IPS DF 6.9 (cell line): ENCODE measurements around the gene ZFTA.
A peak's percentile ranks its signal among the peaks of the same experiment; 100 is the strongest.
"Not testable (repeated sequence)": the region's sequence is repeated elsewhere in the genome, so short reads cannot be mapped to it uniquely, and the experiment has no call there.

ENCODE experiments used
- DNase-seq: peaks from one replicate; pipeline ENCODE4 v3.0.0-alpha.2; 2013; ENCODE audit warnings: low read depth, low spot score
- H3K27ac ChIP-seq: one replicate; pipeline ENCODE4 v1.5.1; 2013; ENCODE audit warnings: low read length, control low read depth
- H3K27me3 ChIP-seq: 2 replicates; pipeline ENCODE4 v1.6.1; 2013; ENCODE audit warnings: mild to moderate bottlenecking, low read length; ENCODE audit not compliant: control insufficient read depth, insufficient read depth
- H3K36me3 ChIP-seq: 2 replicates; pipeline ENCODE4 v1.6.1; 2013; ENCODE audit warnings: low read length; ENCODE audit not compliant: control insufficient read depth, insufficient read depth
- H3K4me1 ChIP-seq: 2 replicates; pipeline ENCODE4 v1.6.1; 2013; ENCODE audit warnings: low read length; ENCODE audit not compliant: control insufficient read depth, insufficient read depth
- H3K4me3 ChIP-seq: 2 replicates; pipeline ENCODE4 v1.5.1; 2013; ENCODE audit warnings: mild to moderate bottlenecking, low read length
- H3K9me3 ChIP-seq: 2 replicates; pipeline ENCODE4 v1.6.1; 2013; ENCODE audit warnings: low read length, inconsistent platforms; ENCODE audit not compliant: control insufficient read depth, insufficient read depth
- WGBS: extraction: QIAGEN DNeasy Blood & Tissue Kit; methylation state at CpG from one replicate; pipeline ENCODE4 v1.1.7; 2013; ENCODE audit warnings: mixed read lengths, missing lambda C conversion rate; ENCODE audit not compliant: insufficient read length, insufficient coverage; 5-methylcytosine and 5-hydroxymethylcytosine counted together

ZFTA gene

GRCh38 chr11:63779039-63779438 is 10.5 kb upstream of the ZFTA start:
- no peaks in the 10 kb centered on the region for H3K9me3 ChIP-seq
- H3K27me3 ChIP-seq: no peaks in the 10 kb centered on the region
- H3K36me3 ChIP-seq: no peaks in the 10 kb centered on the region
- no peaks in the 10 kb centered on the region for H3K4me1 ChIP-seq
- H3K27ac ChIP-seq: no peak overlapping the region
- no CpG with 5 or more reads among the region's 2 CpGs for WGBS
- no peak overlapping the region for H3K4me3 ChIP-seq
- DNase-seq: no peak

- no peak overlapping the region for H3K4me3 ChIP-seq
- WGBS: no CpG with 5 or more reads among the region's 3 CpGs
- no peaks in the 10 kb centered on the region for H3K36me3 ChIP-seq
- H3K4me1 ChIP-seq: no peaks in the 10 kb centered on the region
- no peak for DNase-seq
- no peak overlapping the region for H3K27ac ChIP-seq
- no peaks in the 10 kb centered on the region; the same call in 1 of the 2 replicates for H3K9me3 ChIP-seq
- no peaks in the 10 kb centered on the region; the same call in 1 of the 2 replicates for H3K27me3 ChIP-seq
These were observed 6.6 kb upstream of the ZFTA start for GRCh38 chr11:63775191-63775590.

DNA sequence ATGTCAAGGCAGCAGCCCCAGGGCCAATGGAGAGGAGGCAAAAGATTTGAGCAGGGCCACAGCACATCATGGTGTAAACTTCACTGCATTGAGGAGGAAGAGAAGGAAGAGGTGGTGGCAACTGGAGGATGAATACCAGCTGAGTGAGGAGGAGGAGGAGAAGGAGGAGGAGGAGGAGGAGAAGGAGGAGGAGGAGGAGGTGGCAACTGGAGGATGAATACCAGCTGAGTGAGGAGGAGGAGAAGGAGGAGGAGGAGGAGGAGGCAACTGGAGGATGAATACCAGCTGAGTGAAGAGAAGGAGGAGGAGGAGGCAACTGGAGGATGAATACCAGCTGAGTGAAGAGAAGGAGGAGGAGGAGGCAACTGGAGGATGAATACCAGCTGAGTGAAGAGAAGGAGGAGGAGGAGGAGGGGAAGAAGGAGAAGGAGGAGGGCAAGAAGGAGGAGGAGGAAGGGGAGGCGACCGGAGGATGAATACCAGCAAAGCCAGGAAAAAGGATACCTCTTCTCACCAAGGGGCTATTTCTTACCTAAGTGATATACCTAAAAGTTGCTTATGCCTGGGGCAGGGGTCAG is 3.3 kb upstream of the ZFTA start:
- H3K36me3 ChIP-seq, H3K27me3 ChIP-seq, DNase-seq, H3K4me3 ChIP-seq, H3K27ac ChIP-seq, H3K4me1 ChIP-seq, H3K9me3 ChIP-seq: not testable (repeated sequence)
- no CpG with 5 or more reads among the region's 2 CpGs for WGBS

DNA sequence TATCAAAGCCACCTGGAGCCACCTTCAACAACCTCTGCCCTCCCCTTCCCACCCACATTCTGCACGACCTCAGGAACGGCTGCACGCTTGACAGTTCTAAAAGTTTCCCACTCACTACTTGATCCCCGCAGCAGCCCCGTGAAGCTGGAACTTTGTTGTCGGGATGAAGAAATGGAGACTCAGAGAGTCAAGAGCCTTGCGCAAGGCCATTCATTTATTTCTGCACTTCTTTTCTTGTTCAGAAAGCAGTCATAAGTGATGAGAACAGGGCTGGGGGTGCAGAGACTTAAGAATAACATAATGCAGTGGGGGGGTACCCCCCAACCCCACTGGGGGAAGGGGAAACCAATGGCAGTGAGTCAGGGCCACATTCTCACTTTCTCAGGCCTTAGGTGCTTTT is 2.2 kb upstream of the ZFTA start:
- Histone ChIP-seq H3K27ac (no peak overlapping the region), H3K4me3 (no peak overlapping the region), H3K27me3 (no peaks in the 10 kb centered on the region; the same call in 1 of the 2 replicates), H3K36me3 (0 out of 2 replicates have a peak, but pooled peaks cover 2% of the 10 kb centered on the region), H3K4me1 (peaks cover 7% of the 10 kb centered on the region; the same call in 1 of the 2 replicates), H3K9me3 (no peaks in the 10 kb centered on the region; the same call in 1 of the 2 replicates)
- WGBS: no CpG with 5 or more reads among the region's 7 CpGs
- no peak for DNase-seq

DNA sequence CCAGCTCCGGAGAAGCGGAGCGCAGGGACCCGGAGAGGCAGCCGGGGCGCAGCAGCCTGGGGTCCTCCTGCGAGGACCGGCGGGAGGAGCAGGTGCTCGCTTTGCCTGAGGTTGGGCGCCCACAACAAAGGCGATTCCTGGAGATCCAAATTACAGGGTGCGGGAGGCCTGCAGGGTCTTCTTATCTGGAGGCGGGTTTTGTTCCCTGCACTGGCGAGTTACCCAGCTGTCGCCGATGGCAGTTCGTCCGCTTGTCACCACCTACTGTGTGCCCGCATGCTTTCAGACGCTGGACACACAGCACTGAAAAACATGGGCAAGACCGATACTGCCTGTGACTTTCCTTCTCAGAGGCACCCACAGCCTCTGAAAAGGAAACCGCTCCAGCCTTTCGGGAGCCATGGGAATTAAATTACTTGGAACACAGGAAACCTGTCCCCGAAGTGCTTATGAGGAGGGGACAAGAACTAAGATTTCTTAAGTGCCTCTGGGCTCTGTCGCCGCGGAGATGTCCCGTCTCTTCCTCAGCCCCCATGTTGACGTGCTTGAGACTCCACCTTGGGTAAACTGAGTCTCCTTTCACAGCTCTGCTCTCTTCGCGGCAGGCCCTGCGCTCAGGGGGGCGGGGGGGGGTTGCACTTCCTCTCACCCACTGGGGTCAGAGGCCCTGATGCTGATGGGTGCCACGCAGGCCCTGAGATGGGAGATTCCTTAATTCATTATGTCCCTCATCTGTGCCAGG is 1.3 kb upstream of the ZFTA start:
- Histone ChIP-seq H3K4me3 (peak overlapping the region; percentile 72; the same call in 1 of the 2 replicates), H3K9me3 (no peaks in the 10 kb centered on the region; the same call in 1 of the 2 replicates), H3K27me3 (no peaks in the 10 kb centered on the region; the same call in 1 of the 2 replicates), H3K27ac (no peak overlapping the region), H3K4me1 (peaks cover 14% of the 10 kb centered on the region), H3K36me3 (0 out of 2 replicates have a peak, but pooled peaks cover 4% of the 10 kb centered on the region)
- WGBS: no CpG with 5 or more reads among the region's 35 CpGs
- DNase-seq: no peak

GRCh38 chr11:63769042-63769713 is 603 bp upstream of the ZFTA start:
- peaks cover 19% of the 10 kb centered on the region for H3K4me1 ChIP-seq
- H3K4me3 ChIP-seq: peak overlapping the region; percentile 72
- H3K36me3 ChIP-seq: 0 out of 2 replicates have a peak, but pooled peaks cover 4% of the 10 kb centered on the region
- no peaks in the 10 kb centered on the region; the same call in 1 of the 2 replicates for H3K27me3 ChIP-seq
- no peaks in the 10 kb centered on the region; the same call in 1 of the 2 replicates for H3K9me3 ChIP-seq
- no peak overlapping the region for H3K27ac ChIP-seq
- DNase-seq: no peak
- no CpG with 5 or more reads among the region's 82 CpGs for WGBS

- H3K27me3 ChIP-seq: no peaks in the 10 kb centered on the region; the same call in 1 of the 2 replicates
- no peaks in the 10 kb centered on the region; the same call in 1 of the 2 replicates for H3K9me3 ChIP-seq
- WGBS: no CpG with 5 or more reads among the region's 34 CpGs
- no peak for DNase-seq
- 0 out of 2 replicates have a peak, but pooled peaks cover 4% of the 10 kb centered on the region for H3K36me3 ChIP-seq
- H3K4me1 ChIP-seq: peaks cover 19% of the 10 kb centered on the region
- H3K4me3 ChIP-seq: peak overlapping the region; percentile 72
- no peak overlapping the region for H3K27ac ChIP-seq
These were observed 874 bp downstream of the ZFTA start for GRCh38 chr11:63767565-63768236.

DNA sequence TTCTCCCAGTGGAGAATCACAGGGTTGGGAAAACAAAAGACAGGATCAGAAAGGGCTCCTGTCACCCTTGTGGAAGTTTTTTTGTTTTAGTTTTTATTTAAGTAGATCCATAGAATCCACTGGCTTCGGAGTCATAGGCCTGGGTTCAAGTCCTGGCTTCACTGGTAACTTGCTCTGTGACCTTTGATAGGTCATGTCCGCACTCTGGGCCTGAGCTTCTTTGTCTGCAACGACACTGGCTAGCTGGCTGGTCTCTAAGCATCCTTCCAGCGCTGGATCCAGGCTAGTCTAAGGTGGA is 1.4 kb downstream of the ZFTA start:
- H3K27me3 ChIP-seq: no peaks in the 10 kb centered on the region; the same call in 1 of the 2 replicates
- WGBS: no CpG with 5 or more reads among the region's 4 CpGs
- no peak for DNase-seq
- no peaks in the 10 kb centered on the region; the same call in 1 of the 2 replicates for H3K9me3 ChIP-seq
- H3K4me3 ChIP-seq: peak overlapping the region; percentile 72; the same call in 1 of the 2 replicates
- H3K36me3 ChIP-seq: 0 out of 2 replicates have a peak, but pooled peaks cover 4% of the 10 kb centered on the region
- no peak overlapping the region for H3K27ac ChIP-seq
- H3K4me1 ChIP-seq: peaks cover 19% of the 10 kb centered on the region

DNA sequence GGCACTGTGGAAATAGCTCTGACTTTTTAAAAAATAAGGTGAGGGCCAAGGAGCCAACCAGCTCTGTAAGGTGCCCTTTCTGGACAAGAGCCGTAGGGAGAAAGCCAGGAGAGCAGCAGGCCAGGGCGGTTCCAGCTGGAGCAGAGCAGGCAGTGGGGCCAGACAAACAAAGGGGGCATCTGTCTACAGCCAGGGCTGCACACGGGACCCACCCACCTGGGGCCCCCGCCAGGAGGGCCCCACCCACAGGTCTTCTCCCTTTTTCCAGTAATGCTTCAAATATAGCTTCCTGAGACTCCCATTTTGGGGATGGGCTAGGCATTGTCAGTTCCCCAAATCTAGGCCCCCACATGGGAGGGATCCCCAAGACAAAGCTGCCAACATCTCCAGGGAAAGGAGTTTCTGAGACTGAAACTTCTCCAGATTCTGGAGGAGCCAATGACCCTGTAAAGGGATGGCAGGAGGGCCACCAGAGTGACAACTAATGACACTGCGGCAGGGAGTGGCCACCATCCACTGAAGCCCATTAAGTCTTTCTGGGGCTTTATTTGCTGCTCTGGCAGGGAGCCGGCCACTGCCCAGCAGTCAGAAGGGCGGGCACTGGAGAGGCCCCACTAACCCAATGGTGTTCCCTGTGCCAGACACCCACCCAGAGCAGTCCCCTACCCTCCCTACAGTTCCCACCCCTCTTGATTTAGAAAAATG is 1.9 kb downstream of the ZFTA start:
- no peak overlapping the region for H3K27ac ChIP-seq
- H3K4me1 ChIP-seq: peaks cover 19% of the 10 kb centered on the region
- H3K4me3 ChIP-seq: peak overlapping the region; percentile 72; the same call in 1 of the 2 replicates
- 0 out of 2 replicates have a peak, but pooled peaks cover 4% of the 10 kb centered on the region for H3K36me3 ChIP-seq
- no peaks in the 10 kb centered on the region for H3K27me3 ChIP-seq
- no CpG with 5 or more reads among the region's 7 CpGs for WGBS
- no peaks in the 10 kb centered on the region for H3K9me3 ChIP-seq
- no peak for DNase-seq
